ENCODE data around the gene SLK.

The SLK gene

DNA sequence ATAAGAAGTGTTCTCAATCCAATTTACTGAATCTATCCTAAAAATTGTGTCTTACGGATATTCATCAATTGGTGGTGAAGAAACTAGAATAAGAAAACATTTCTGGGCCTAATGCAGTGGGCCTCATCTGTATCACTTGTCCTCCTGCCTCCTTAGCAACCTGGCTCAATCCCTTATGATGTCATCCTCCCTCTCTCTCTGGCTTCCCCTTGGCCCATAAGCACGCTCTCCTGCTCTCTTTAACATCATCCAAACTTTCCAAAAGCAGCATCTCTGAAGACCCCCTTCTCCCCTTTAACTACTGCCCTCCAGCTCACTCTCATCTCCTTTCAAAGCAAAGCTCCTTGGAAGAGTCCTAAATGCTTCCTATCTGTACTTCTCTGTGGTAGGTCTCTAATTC lies 44.3 kb upstream of the SLK start:
- no peaks in the 10 kb centered on the region for H3K27me3 ChIP-seq (replicated peaks in 2 of 5; ENCODE audit: control insufficient read depth in 4 of 5, insufficient read depth in 5 of 5, low read length in 4 of 5)
- H3K9me3 ChIP-seq (ENCODE audit: control extremely low read depth in 1 of 5, control insufficient read depth in 4 of 5, insufficient read depth in 2 of 5, low read depth in 1 of 5, low read length in 4 of 5), result no peaks in the 10 kb centered on the region
- H3K4me3 ChIP-seq (ENCODE audit: control insufficient read depth in 1 of 7, extremely low read depth in 1 of 7, insufficient read depth in 4 of 7, low read depth in 2 of 7, low read length in 6 of 7), result no peak overlapping the region
- ChIA-PET CTCF (interaction anchor here (1.0 to 2.4 kb wide), 6 partner anchors 8 to 82 kb away, joined by 3 to 11 read pairs (median 6); no protein-coding TSS in a partner anchor), POLR2A (no interaction called here)
- no peaks in the 10 kb centered on the region for H3K36me3 ChIP-seq (ENCODE audit: control insufficient read depth in 4 of 4, insufficient read depth in 4 of 4, low read length in 3 of 4)
- H3K27ac ChIP-seq (ENCODE audit: insufficient read depth in 1 of 2, low read depth in 1 of 2, low read length in 2 of 2, poor library complexity in 1 of 2, severe bottlenecking in 2 of 2), result no peak overlapping the region
- WGBS (ENCODE audit: insufficient coverage), result no CpG with 5 or more reads among the region's 2 CpGs
- no peak for DNase-seq
- H3K4me1 ChIP-seq (ENCODE audit: control extremely low read depth in 1 of 4, control insufficient read depth in 4 of 4, insufficient read depth in 4 of 4, low read length in 3 of 4), result peaks cover 3 to 28% (median 17%) of the 10 kb centered on the region in 4 experiments

DNA sequence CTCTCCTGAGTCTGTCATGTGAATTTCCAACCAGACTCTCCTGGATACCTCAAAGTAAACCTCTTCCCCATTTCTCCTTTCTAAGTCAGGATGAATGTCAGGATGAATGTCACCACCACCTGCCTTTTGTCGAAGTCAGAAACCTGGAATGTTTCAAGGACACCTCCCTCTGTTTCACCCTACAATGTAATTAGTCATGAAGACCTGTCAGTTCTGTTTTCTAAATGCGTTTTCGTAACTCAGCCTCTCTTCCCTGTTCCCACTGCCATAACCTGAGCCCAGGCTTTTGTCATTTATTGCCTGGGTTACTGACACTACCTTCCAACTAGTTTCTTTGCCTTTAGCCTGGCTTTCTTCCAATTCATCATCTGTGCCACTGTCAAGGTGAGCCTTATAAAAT lies 43.4 kb upstream of the SLK start:
- WGBS (ENCODE audit: insufficient coverage), result 82% methylated on average over 3 of the region's 3 CpGs

DNA sequence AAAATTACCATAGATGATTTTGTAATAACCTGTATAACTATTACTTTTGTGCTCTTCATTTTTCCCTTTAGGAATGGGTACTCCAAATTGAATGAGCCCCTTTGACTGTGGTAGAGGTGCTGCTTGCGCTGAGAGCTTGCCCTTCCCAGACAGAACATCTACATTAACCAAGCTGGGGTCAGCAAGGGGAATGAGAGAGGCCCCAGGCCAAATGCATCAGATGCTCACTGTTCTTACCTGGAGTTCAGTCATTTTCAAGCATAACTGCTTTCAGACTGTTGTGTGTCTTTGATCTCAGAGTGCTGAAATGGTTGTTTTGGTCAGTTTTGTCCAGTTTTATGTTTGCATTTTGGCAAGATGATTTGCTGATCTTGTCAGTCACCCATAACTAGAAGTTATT lies 41.3 kb upstream of the SLK start:
- Histone ChIP-seq H3K9me3 (ENCODE audit: control extremely low read depth in 1 of 5, control insufficient read depth in 4 of 5, insufficient read depth in 2 of 5, low read depth in 1 of 5, low read length in 4 of 5) (no peaks in the 10 kb centered on the region), H3K27me3 (replicated peaks in 2 of 5; ENCODE audit: control insufficient read depth in 4 of 5, insufficient read depth in 5 of 5, low read length in 4 of 5) (no peaks in the 10 kb centered on the region), H3K4me1 (ENCODE audit: control extremely low read depth in 1 of 4, control insufficient read depth in 4 of 4, insufficient read depth in 4 of 4, low read length in 3 of 4) (peaks cover 0 to 10% (median 4%) of the 10 kb centered on the region in 4 experiments), H3K4me3 (ENCODE audit: control insufficient read depth in 1 of 7, extremely low read depth in 1 of 7, insufficient read depth in 4 of 7, low read depth in 2 of 7, low read length in 6 of 7) (no peak overlapping the region), H3K36me3 (ENCODE audit: control insufficient read depth in 4 of 4, insufficient read depth in 4 of 4, low read length in 3 of 4) (no peaks in the 10 kb centered on the region), H3K27ac (ENCODE audit: insufficient read depth in 1 of 2, low read depth in 1 of 2, low read length in 2 of 2, poor library complexity in 1 of 2, severe bottlenecking in 2 of 2) (no peak overlapping the region)
- ChIA-PET POLR2A (no interaction called here), CTCF (interaction anchor here (1.4 kb wide), 1 partner anchor 38 kb away, joined by 3 read pairs; no protein-coding TSS in a partner anchor)
- 100% methylated on average over 1 of the region's 1 CpG for WGBS (ENCODE audit: insufficient coverage)
- DNase-seq, result no peak

More for the DNA sequence above, 43.4 kb upstream of the SLK start:
- Histone ChIP-seq H3K4me1 (ENCODE audit: control extremely low read depth in 1 of 4, control insufficient read depth in 4 of 4, insufficient read depth in 4 of 4, low read length in 3 of 4) (peaks cover 3 to 25% (median 14%) of the 10 kb centered on the region in 4 experiments), H3K27me3 (replicated peaks in 2 of 5; ENCODE audit: control insufficient read depth in 4 of 5, insufficient read depth in 5 of 5, low read length in 4 of 5) (no peaks in the 10 kb centered on the region), H3K36me3 (ENCODE audit: control insufficient read depth in 4 of 4, insufficient read depth in 4 of 4, low read length in 3 of 4) (no peaks in the 10 kb centered on the region), H3K9me3 (ENCODE audit: control extremely low read depth in 1 of 5, control insufficient read depth in 4 of 5, insufficient read depth in 2 of 5, low read depth in 1 of 5, low read length in 4 of 5) (no peaks in the 10 kb centered on the region), H3K27ac (ENCODE audit: insufficient read depth in 1 of 2, low read depth in 1 of 2, low read length in 2 of 2, poor library complexity in 1 of 2, severe bottlenecking in 2 of 2) (no peak overlapping the region), H3K4me3 (ENCODE audit: control insufficient read depth in 1 of 7, extremely low read depth in 1 of 7, insufficient read depth in 4 of 7, low read depth in 2 of 7, low read length in 6 of 7) (no peak overlapping the region)
- ChIA-PET CTCF (no interaction called here), POLR2A (no interaction called here)
- no peak for DNase-seq

- H3K4me3 ChIP-seq (ENCODE audit: control insufficient read depth in 1 of 7, extremely low read depth in 1 of 7, insufficient read depth in 4 of 7, low read depth in 2 of 7, low read length in 6 of 7), result no peak overlapping the region
- peaks cover 0 to 2% (median 1%) of the 10 kb centered on the region in 4 experiments for H3K4me1 ChIP-seq (ENCODE audit: control extremely low read depth in 1 of 4, control insufficient read depth in 4 of 4, insufficient read depth in 4 of 4, low read length in 3 of 4)
- no peaks in the 10 kb centered on the region for H3K9me3 ChIP-seq (ENCODE audit: control extremely low read depth in 1 of 5, control insufficient read depth in 4 of 5, insufficient read depth in 2 of 5, low read depth in 1 of 5, low read length in 4 of 5)
- H3K27me3 ChIP-seq (replicated peaks in 2 of 5; ENCODE audit: control insufficient read depth in 4 of 5, insufficient read depth in 5 of 5, low read length in 4 of 5), result no peaks in the 10 kb centered on the region
- ChIA-PET POLR2A (no interaction called here), CTCF (interaction anchor here (0.5 to 1.8 kb wide), 5 partner anchors 19 to 318 kb away, joined by 3 to 7 read pairs (median 4); no protein-coding TSS in a partner anchor)
- H3K27ac ChIP-seq (ENCODE audit: insufficient read depth in 1 of 2, low read depth in 1 of 2, low read length in 2 of 2, poor library complexity in 1 of 2, severe bottlenecking in 2 of 2), result no peak overlapping the region
- H3K36me3 ChIP-seq (ENCODE audit: control insufficient read depth in 4 of 4, insufficient read depth in 4 of 4, low read length in 3 of 4), result no peaks in the 10 kb centered on the region
- no peak for DNase-seq
- 100% methylated on average over 1 of the region's 2 CpGs for WGBS (ENCODE audit: insufficient coverage)
These were observed 40.1 kb upstream of the SLK start for GRCh38 chr10:103926722-103927319.

DNA sequence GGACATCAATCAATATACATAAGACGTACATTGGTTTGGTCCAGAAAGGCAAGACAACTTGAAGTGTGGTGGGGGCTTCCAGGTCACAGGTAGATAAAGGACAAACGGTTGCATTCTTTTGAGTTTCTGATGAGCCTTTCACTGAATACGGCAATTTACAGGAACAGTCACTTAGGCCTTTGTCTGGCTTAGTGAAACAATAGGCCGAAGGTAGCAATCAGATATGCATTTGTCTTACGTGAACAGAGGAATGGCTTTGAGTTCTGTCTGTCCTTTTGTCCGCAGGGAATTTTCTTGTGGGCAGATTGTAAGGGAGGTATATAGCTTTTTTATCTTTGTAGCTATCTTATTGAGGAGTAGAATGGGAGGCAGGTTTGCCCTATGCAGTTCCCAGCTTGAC lies 38.2 kb upstream of the SLK start:
- POLR2A ChIA-PET, result no interaction called here
- DNase-seq, result no peak

DNA sequence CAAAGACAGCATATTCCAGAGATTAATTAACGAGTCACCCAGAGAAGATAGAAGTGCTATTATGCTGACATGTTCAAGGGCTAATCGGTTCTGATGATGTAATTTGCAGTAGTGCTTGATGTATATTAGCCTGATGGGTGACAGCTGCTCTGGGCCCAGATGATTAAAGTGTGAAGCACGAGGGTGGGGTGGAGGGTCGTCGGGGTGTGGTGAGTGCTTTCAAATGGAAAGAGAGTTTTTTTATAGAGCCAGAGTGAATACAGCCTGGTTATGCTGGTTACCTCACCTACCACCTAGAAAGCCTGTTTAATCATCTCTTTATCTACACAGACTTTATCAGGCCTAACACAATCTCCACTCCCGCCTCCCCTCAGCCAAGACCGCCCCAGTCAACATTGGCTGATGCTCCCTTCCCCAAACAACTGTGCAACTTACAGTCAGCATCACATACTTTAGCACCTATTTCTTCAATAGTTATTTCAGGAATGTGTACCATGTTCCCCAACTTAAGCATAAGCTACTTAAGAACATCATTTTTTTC lies 37.5 kb upstream of the SLK start:
- no peak for DNase-seq
- Histone ChIP-seq H3K9me3 (ENCODE audit: control extremely low read depth in 1 of 5, control insufficient read depth in 4 of 5, insufficient read depth in 2 of 5, low read depth in 1 of 5, low read length in 4 of 5) (no peaks in the 10 kb centered on the region), H3K36me3 (ENCODE audit: control insufficient read depth in 4 of 4, insufficient read depth in 4 of 4, low read length in 3 of 4) (no peaks in the 10 kb centered on the region), H3K4me1 (ENCODE audit: control extremely low read depth in 1 of 4, control insufficient read depth in 4 of 4, insufficient read depth in 4 of 4, low read length in 3 of 4) (no peaks in the 10 kb centered on the region), H3K4me3 (ENCODE audit: control insufficient read depth in 1 of 7, extremely low read depth in 1 of 7, insufficient read depth in 4 of 7, low read depth in 2 of 7, low read length in 6 of 7) (no peak overlapping the region), H3K27ac (ENCODE audit: insufficient read depth in 1 of 2, low read depth in 1 of 2, low read length in 2 of 2, poor library complexity in 1 of 2, severe bottlenecking in 2 of 2) (no peak overlapping the region), H3K27me3 (replicated peaks in 2 of 5; ENCODE audit: control insufficient read depth in 4 of 5, insufficient read depth in 5 of 5, low read length in 4 of 5) (no peaks in the 10 kb centered on the region)
- 99% methylated on average over 5 of the region's 7 CpGs for WGBS (ENCODE audit: insufficient coverage)
- ChIA-PET POLR2A (interaction anchor here (0.6 to 0.9 kb wide), 2 partner anchors 14 to 37 kb away, joined by 3 read pairs; no protein-coding TSS in a partner anchor), CTCF (interaction anchor here (1.4 kb wide), 1 partner anchor 13 kb away, joined by 3 read pairs; no protein-coding TSS in a partner anchor)

More for the DNA sequence above, 38.2 kb upstream of the SLK start:
- CTCF ChIA-PET, result interaction anchor here (1.3 kb wide), 1 partner anchor 37 kb away, joined by 4 read pairs; no protein-coding TSS in a partner anchor
- no peaks in the 10 kb centered on the region for H3K36me3 ChIP-seq (ENCODE audit: control insufficient read depth in 4 of 4, insufficient read depth in 4 of 4, low read length in 3 of 4)
- 97% methylated on average over 6 of the region's 6 CpGs for WGBS (ENCODE audit: insufficient coverage)
- no peak overlapping the region for H3K27ac ChIP-seq (ENCODE audit: insufficient read depth in 1 of 2, low read depth in 1 of 2, low read length in 2 of 2, poor library complexity in 1 of 2, severe bottlenecking in 2 of 2)
- H3K4me1 ChIP-seq (ENCODE audit: control extremely low read depth in 1 of 4, control insufficient read depth in 4 of 4, insufficient read depth in 4 of 4, low read length in 3 of 4), result no peaks in the 10 kb centered on the region
- H3K9me3 ChIP-seq (ENCODE audit: control extremely low read depth in 1 of 5, control insufficient read depth in 4 of 5, insufficient read depth in 2 of 5, low read depth in 1 of 5, low read length in 4 of 5), result no peaks in the 10 kb centered on the region
- H3K27me3 ChIP-seq (replicated peaks in 2 of 5; ENCODE audit: control insufficient read depth in 4 of 5, insufficient read depth in 5 of 5, low read length in 4 of 5), result no peaks in the 10 kb centered on the region
- H3K4me3 ChIP-seq (ENCODE audit: control insufficient read depth in 1 of 7, extremely low read depth in 1 of 7, insufficient read depth in 4 of 7, low read depth in 2 of 7, low read length in 6 of 7), result no peak overlapping the region

DNA sequence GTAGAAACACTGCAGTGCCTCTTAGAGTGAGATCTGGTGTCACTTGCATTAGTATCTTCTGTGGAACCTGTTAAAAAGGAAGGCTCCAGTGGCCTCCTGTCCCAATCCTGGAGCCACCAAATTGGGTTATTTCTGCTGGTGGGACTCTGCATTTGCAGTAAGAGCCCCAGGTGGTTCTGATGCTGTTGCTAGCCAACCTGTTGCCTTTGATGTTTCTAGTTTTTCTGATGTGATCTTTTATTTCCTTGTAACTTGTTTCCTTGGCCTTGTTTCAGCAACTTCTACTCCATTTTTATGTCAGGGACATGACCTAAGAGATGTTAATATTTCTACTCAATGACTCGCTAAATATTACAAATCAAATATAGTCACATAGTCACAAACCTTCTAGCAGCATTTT lies 36.5 kb upstream of the SLK start:
- Histone ChIP-seq H3K9me3 (ENCODE audit: control extremely low read depth in 1 of 5, control insufficient read depth in 4 of 5, insufficient read depth in 2 of 5, low read depth in 1 of 5, low read length in 4 of 5) (no peaks in the 10 kb centered on the region), H3K4me3 (ENCODE audit: control insufficient read depth in 1 of 7, extremely low read depth in 1 of 7, insufficient read depth in 4 of 7, low read depth in 2 of 7, low read length in 6 of 7) (no peak overlapping the region), H3K27me3 (replicated peaks in 2 of 5; ENCODE audit: control insufficient read depth in 4 of 5, insufficient read depth in 5 of 5, low read length in 4 of 5) (no peaks in the 10 kb centered on the region), H3K27ac (ENCODE audit: insufficient read depth in 1 of 2, low read depth in 1 of 2, low read length in 2 of 2, poor library complexity in 1 of 2, severe bottlenecking in 2 of 2) (no peak overlapping the region), H3K4me1 (ENCODE audit: control extremely low read depth in 1 of 4, control insufficient read depth in 4 of 4, insufficient read depth in 4 of 4, low read length in 3 of 4) (no peaks in the 10 kb centered on the region), H3K36me3 (ENCODE audit: control insufficient read depth in 4 of 4, insufficient read depth in 4 of 4, low read length in 3 of 4) (no peaks in the 10 kb centered on the region)
- POLR2A ChIA-PET, result interaction anchor here (0.9 kb wide), 1 partner anchor 13 kb away, joined by 3 read pairs; no protein-coding TSS in a partner anchor
- WGBS (ENCODE audit: insufficient coverage), result no CpG with 5 or more reads among the region's 1 CpG
- CTCF ChIA-PET, result interaction anchor here (1.4 to 1.7 kb wide), 2 partner anchors 9 to 12 kb away, joined by 3 to 5 read pairs; no protein-coding TSS in a partner anchor
- no peak for DNase-seq
